ENCODE measurements around the gene LRRC8B.

The LRRC8B gene

GRCh38 chr1:89556726-89557444 lies 32.3 kb downstream of the LRRC8B start:
- TF ChIP-seq RAD21 (IDR thresholded peaks at IDR 0.05; ENCODE audit: low read depth) (no peak), TEAD4 (IDR thresholded peaks at IDR 0.05) (no peak), NFIC (IDR thresholded peaks at IDR 0.05) (no peak), EP300 (IDR thresholded peaks at IDR 0.05; ENCODE audit: borderline replicate concordance) (no peak), FOXM1 (IDR thresholded peaks at IDR 0.05; ENCODE audit: borderline replicate concordance, low read depth) (no peak), CEBPB (IDR thresholded peaks at IDR 0.05) (no peak), CREB1 (IDR thresholded peaks at IDR 0.05; ENCODE audit: low read depth) (no peak), MAX (IDR thresholded peaks at IDR 0.05) (no peak), YY1 (IDR thresholded peaks at IDR 0.05; ENCODE audit: low read depth) (no peak), TCF12 (IDR thresholded peaks at IDR 0.05; ENCODE audit: low read depth) (no peak)

- no peak for TF ChIP-seq REST (IDR thresholded peaks at IDR 0.05; ENCODE audit: low read depth)
- no peak for TF ChIP-seq FOXM1 (IDR thresholded peaks at IDR 0.05; ENCODE audit: borderline replicate concordance, low read depth)
- no peak for TF ChIP-seq EP300 (IDR thresholded peaks at IDR 0.05; ENCODE audit: borderline replicate concordance)
- no peak for TF ChIP-seq TCF12 (IDR thresholded peaks at IDR 0.05; ENCODE audit: low read depth)
- TF ChIP-seq NFIC (IDR thresholded peaks at IDR 0.05): no peak
Measured at GRCh38 chr1:89557445-89557825, 32.8 kb downstream of the LRRC8B start.

GRCh38 chr1:89557956-89558355 lies 33.3 kb downstream of the LRRC8B start:
- TF ChIP-seq TEAD4 (IDR thresholded peaks at IDR 0.05) (no peak), EP300 (IDR thresholded peaks at IDR 0.05; ENCODE audit: borderline replicate concordance) (no peak), REST (IDR thresholded peaks at IDR 0.05; ENCODE audit: low read depth) (no peak), EGR1 (IDR thresholded peaks at IDR 0.05) (no peak), TCF12 (IDR thresholded peaks at IDR 0.05; ENCODE audit: low read depth) (no peak), RAD21 (IDR thresholded peaks at IDR 0.05; ENCODE audit: low read depth) (no peak), USF1 (IDR thresholded peaks at IDR 0.05) (no peak), ZBTB7A (IDR thresholded peaks at IDR 0.05; ENCODE audit: low read depth) (no peak), CEBPB (IDR thresholded peaks at IDR 0.05) (no peak), FOXM1 (IDR thresholded peaks at IDR 0.05; ENCODE audit: borderline replicate concordance, low read depth) (no peak), MAX (IDR thresholded peaks at IDR 0.05) (no peak), CREB1 (IDR thresholded peaks at IDR 0.05; ENCODE audit: low read depth) (no peak), YY1 (IDR thresholded peaks at IDR 0.05; ENCODE audit: low read depth) (no peak), TAF1 (IDR thresholded peaks at IDR 0.05; ENCODE audit: low read depth) (no peak), NFIC (IDR thresholded peaks at IDR 0.05) (no peak)

GRCh38 chr1:89563957-89564604 lies 39.5 kb downstream of the LRRC8B start:
- TF ChIP-seq REST (IDR thresholded peaks at IDR 0.05; ENCODE audit: low read depth) (no peak), CREB1 (IDR thresholded peaks at IDR 0.05; ENCODE audit: low read depth) (no peak), EGR1 (IDR thresholded peaks at IDR 0.05) (no peak), RAD21 (IDR thresholded peaks at IDR 0.05; ENCODE audit: low read depth) (no peak), MAX (IDR thresholded peaks at IDR 0.05) (no peak), ZBTB7A (IDR thresholded peaks at IDR 0.05; ENCODE audit: low read depth) (no peak), NFIC (IDR thresholded peaks at IDR 0.05) (no peak), FOXM1 (IDR thresholded peaks at IDR 0.05; ENCODE audit: borderline replicate concordance, low read depth) (no peak), EP300 (IDR thresholded peaks at IDR 0.05; ENCODE audit: borderline replicate concordance) (no peak), TCF12 (IDR thresholded peaks at IDR 0.05; ENCODE audit: low read depth) (no peak), TAF1 (IDR thresholded peaks at IDR 0.05; ENCODE audit: low read depth) (no peak), YY1 (IDR thresholded peaks at IDR 0.05; ENCODE audit: low read depth) (no peak), USF1 (IDR thresholded peaks at IDR 0.05) (no peak), CEBPB (IDR thresholded peaks at IDR 0.05) (no peak), TEAD4 (IDR thresholded peaks at IDR 0.05) (no peak)
